MM.1S (cell line): ENCODE results near the gene TRAF3.

Experiments used
- EZH2 ChIP-seq: fragments of 300-600 bp; sonication (generic); optimal IDR thresholded peaks from 2 replicates; pipeline ENCODE3; 2017; ENCODE audit warnings: low read depth, mild to moderate bottlenecking, antibody characterized with exemption, low read length, mixed read lengths
- TF ChIP-seq, protein P1 (sequence below): fragments of 300-600 bp; sonication (generic); IDR thresholded peaks from 2 replicates; pipeline ENCODE4 v1.5.1; 2016; ENCODE audit warnings: antibody characterized with exemption, low read length, mixed read lengths

- TF ChIP-seq, protein P1, sequence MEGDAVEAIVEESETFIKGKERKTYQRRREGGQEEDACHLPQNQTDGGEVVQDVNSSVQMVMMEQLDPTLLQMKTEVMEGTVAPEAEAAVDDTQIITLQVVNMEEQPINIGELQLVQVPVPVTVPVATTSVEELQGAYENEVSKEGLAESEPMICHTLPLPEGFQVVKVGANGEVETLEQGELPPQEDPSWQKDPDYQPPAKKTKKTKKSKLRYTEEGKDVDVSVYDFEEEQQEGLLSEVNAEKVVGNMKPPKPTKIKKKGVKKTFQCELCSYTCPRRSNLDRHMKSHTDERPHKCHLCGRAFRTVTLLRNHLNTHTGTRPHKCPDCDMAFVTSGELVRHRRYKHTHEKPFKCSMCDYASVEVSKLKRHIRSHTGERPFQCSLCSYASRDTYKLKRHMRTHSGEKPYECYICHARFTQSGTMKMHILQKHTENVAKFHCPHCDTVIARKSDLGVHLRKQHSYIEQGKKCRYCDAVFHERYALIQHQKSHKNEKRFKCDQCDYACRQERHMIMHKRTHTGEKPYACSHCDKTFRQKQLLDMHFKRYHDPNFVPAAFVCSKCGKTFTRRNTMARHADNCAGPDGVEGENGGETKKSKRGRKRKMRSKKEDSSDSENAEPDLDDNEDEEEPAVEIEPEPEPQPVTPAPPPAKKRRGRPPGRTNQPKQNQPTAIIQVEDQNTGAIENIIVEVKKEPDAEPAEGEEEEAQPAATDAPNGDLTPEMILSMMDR, result no peak
- no peak for TF ChIP-seq EZH2
Measured at GRCh38 chr14:102826161-102826560, 48.9 kb downstream of the TRAF3 start.
